Measurements from ENCODE around the gene ARHGAP15. TPM values are rescaled to one million over a fixed set of nuclear protein-coding genes. Genes with fewer than 3 reads are reported as not detected.

Gene ARHGAP15
- total and polyA plus RNA-seq, 2 donors from 2014 or later, result 5.7 to 23.1 TPM

- Histone ChIP-seq H3K36me3 (ENCODE audit: control insufficient read depth in 2 of 3, insufficient read depth in 3 of 3, low read length in 3 of 3) (no peaks in the 10 kb centered on the region), H3K27me3 (ENCODE audit: control insufficient read depth, insufficient read depth, low read length) (no peaks in the 10 kb centered on the region), H3K4me1 (ENCODE audit: control insufficient read depth in 2 of 3, insufficient read depth in 2 of 3, low read depth in 1 of 3, low read length in 3 of 3) (no peaks in the 10 kb centered on the region), H3K9me3 (ENCODE audit: control insufficient read depth in 2 of 3, insufficient read depth in 1 of 3, low read length in 3 of 3) (no peaks in the 10 kb centered on the region), H3K4me3 (ENCODE audit: low read length in 3 of 3) (no peak overlapping the region), H3K27ac (ENCODE audit: low read depth in 2 of 2, low read length in 2 of 2) (no peak overlapping the region), H3K9ac (ENCODE audit: low read length in 3 of 3) (no peak overlapping the region)
- DNase-seq, result peak in 2 of 5 donors; percentile 8 to 52
- TF ChIP-seq CTCF (IDR thresholded peaks at IDR 0.05; ENCODE audit: borderline replicate concordance, extremely low read depth, insufficient read depth), result no peak
- no peak for FAIRE-seq
- intact Hi-C loops (cut with DNase I), result no loop called here
Measured at GRCh38 chr2:143482316-143482715, 353.1 kb downstream of the ARHGAP15 start.

- Histone ChIP-seq H3K9me3 (ENCODE audit: control insufficient read depth in 2 of 3, insufficient read depth in 1 of 3, low read length in 3 of 3) (no peaks in the 10 kb centered on the region), H3K4me3 (ENCODE audit: low read length in 3 of 3) (no peak overlapping the region), H3K9ac (ENCODE audit: low read length in 3 of 3) (no peak overlapping the region), H3K4me1 (ENCODE audit: control insufficient read depth in 2 of 3, insufficient read depth in 2 of 3, low read depth in 1 of 3, low read length in 3 of 3) (no peaks in the 10 kb centered on the region), H3K27me3 (ENCODE audit: control insufficient read depth, insufficient read depth, low read length) (no peaks in the 10 kb centered on the region), H3K27ac (ENCODE audit: low read depth in 2 of 2, low read length in 2 of 2) (no peak overlapping the region), H3K36me3 (ENCODE audit: control insufficient read depth in 2 of 3, insufficient read depth in 3 of 3, low read length in 3 of 3) (no peaks in the 10 kb centered on the region)
- DNase-seq (peak in 1 of 5 donors; percentile 27), FAIRE-seq (no peak)
- intact Hi-C loops (cut with DNase I), result no loop called here
- no peak for TF ChIP-seq CTCF (IDR thresholded peaks at IDR 0.05; ENCODE audit: borderline replicate concordance, extremely low read depth, insufficient read depth)
Measured at GRCh38 chr2:143482771-143483170, 353.6 kb downstream of the ARHGAP15 start.

- Histone ChIP-seq H3K4me3 (ENCODE audit: low read length in 3 of 3) (no peak overlapping the region), H3K9me3 (ENCODE audit: control insufficient read depth in 2 of 3, insufficient read depth in 1 of 3, low read length in 3 of 3) (no peaks in the 10 kb centered on the region), H3K27me3 (ENCODE audit: control insufficient read depth, insufficient read depth, low read length) (no peaks in the 10 kb centered on the region), H3K4me1 (ENCODE audit: control insufficient read depth in 2 of 3, insufficient read depth in 2 of 3, low read depth in 1 of 3, low read length in 3 of 3) (no peaks in the 10 kb centered on the region), H3K27ac (ENCODE audit: low read depth in 2 of 2, low read length in 2 of 2) (no peak overlapping the region), H3K9ac (ENCODE audit: low read length in 3 of 3) (no peak overlapping the region), H3K36me3 (ENCODE audit: control insufficient read depth in 2 of 3, insufficient read depth in 3 of 3, low read length in 3 of 3) (no peaks in the 10 kb centered on the region)
- TF ChIP-seq CTCF (IDR thresholded peaks at IDR 0.05; ENCODE audit: borderline replicate concordance, extremely low read depth, insufficient read depth), result no peak
- no peak for FAIRE-seq
- intact Hi-C loops (cut with DNase I), result no loop called here
- no peak for DNase-seq
Measured at GRCh38 chr2:143486976-143487375, 357.8 kb downstream of the ARHGAP15 start.

- Histone ChIP-seq H3K4me1 (ENCODE audit: control insufficient read depth in 2 of 3, insufficient read depth in 2 of 3, low read depth in 1 of 3, low read length in 3 of 3) (no peaks in the 10 kb centered on the region), H3K27ac (ENCODE audit: low read depth in 2 of 2, low read length in 2 of 2) (no peak overlapping the region), H3K4me3 (ENCODE audit: low read length in 3 of 3) (no peak overlapping the region), H3K9ac (ENCODE audit: low read length in 3 of 3) (no peak overlapping the region), H3K27me3 (ENCODE audit: control insufficient read depth, insufficient read depth, low read length) (no peaks in the 10 kb centered on the region), H3K9me3 (ENCODE audit: control insufficient read depth in 2 of 3, insufficient read depth in 1 of 3, low read length in 3 of 3) (no peaks in the 10 kb centered on the region), H3K36me3 (ENCODE audit: control insufficient read depth in 2 of 3, insufficient read depth in 3 of 3, low read length in 3 of 3) (no peaks in the 10 kb centered on the region)
- no peak for TF ChIP-seq CTCF (IDR thresholded peaks at IDR 0.05; ENCODE audit: borderline replicate concordance, extremely low read depth, insufficient read depth)
- DNase-seq (no peak), FAIRE-seq (no peak)
- intact Hi-C loops (cut with DNase I), result no loop called here
Measured at GRCh38 chr2:143489145-143489544, 359.9 kb downstream of the ARHGAP15 start.

Data from kidney (tissue), 14 donors.